ENCODE results near the gene ABCG1. TPM values are rescaled to one million over a fixed set of nuclear protein-coding genes. Genes with fewer than 3 reads are reported as not detected.

Gene ABCG1
- total RNA-seq, 1 experiment from 2014 or later: 6.0 TPM

- in situ Hi-C loops (cut with HindIII; ENCODE audit: low sequenced_read_pairs): no loop called here
- DNase-seq (ENCODE audit: low spot score): no peak
Measured at GRCh38 chr21:42190486-42190863, 28.5 kb upstream of the ABCG1 start.

DNA sequence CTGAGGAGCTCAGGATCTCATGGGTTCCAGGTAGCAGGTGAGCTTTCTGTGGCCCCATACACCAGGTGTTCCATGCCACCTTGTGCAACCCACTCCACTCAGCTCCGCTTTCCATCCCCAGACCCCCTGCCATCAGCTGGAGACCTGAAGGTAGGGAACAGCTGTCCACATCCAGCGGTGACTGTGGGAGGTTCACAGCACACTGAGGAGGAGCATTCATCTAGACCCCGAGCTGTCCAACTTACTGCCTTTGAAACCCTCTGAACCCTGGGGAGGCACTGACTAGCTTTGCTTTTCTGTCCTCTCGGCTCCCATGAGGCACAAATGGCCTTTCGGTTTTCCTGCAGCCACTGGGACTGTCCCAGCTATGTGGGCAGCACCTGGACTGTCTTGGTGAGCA lies 27.9 kb upstream of the ABCG1 start:
- in situ Hi-C loops (cut with HindIII; ENCODE audit: low sequenced_read_pairs): no loop called here
- DNase-seq (ENCODE audit: low spot score): no peak

DNA sequence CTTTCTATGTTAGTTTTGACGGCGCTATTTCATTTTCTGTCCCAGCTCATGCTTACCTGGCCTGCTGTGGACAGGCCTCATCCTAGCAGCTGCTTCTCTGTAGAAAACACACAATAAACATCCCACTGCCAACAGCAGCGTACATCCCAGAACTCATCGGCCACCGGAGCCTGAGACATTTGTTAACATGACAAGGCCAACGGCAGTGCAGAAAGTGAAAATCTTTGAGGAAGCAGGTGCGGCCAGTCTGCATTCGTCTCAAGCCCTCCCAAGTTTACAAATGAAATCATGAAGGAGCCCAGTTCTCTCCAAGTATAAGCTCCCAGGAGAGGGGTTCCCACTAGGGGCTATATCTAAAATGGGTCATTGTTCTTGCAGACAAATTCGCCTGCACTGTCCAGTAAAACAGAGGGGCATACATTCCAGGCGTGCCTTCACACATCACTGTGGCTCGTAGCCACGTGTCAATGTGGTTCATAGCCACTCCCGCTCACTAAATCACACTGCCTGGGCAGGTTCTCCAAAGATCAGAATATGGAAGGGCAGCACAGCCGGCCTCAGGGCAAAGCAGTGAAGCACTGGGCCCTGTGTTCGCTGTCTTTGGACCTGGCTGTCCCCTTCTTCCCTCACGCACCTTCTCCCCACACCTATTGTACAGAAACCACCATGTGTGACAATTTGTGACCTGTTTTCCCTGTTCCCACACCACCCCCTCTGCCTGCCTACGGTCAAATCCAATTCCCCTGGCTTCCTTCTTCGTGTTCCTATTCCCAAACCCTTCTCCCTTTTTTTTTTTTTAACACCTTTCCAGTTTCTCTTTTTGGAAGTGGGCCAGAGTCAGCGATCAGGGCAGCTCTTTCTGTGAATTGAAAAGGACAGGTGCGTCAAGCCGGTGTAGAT lies 27.0 kb upstream of the ABCG1 start:
- no peak for DNase-seq (ENCODE audit: low spot score)
- in situ Hi-C loops (cut with HindIII; ENCODE audit: low sequenced_read_pairs): no loop called here

DNA sequence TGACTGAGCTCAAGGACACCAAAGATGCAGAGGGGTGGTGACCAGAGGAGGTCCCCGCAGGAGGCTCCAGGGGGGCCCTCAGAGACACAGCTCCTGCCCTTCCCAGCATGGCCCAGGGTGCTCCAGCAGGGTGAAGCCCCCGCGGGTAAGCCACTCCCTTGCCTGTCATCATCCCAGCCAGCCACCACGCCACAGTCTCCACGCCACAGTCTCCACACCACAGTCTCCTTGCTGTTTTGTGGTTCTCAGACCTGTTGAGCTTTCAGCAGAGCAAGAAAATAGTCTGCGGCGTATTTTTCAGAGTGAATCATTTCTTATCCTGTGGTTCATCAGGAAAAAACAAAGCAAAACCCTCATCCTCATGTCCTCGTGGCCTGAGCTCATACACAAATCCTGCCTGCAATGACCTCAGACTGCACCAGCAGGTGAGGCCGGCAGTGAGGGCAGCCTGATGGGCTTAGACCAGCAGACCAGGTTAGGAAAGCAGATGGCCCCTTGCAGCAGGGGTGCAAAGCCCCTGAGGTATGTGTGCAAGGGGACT lies 25.7 kb upstream of the ABCG1 start:
- in situ Hi-C loops (cut with HindIII; ENCODE audit: low sequenced_read_pairs): no loop called here
- peak; percentile 3 for DNase-seq (ENCODE audit: low spot score)

DNA sequence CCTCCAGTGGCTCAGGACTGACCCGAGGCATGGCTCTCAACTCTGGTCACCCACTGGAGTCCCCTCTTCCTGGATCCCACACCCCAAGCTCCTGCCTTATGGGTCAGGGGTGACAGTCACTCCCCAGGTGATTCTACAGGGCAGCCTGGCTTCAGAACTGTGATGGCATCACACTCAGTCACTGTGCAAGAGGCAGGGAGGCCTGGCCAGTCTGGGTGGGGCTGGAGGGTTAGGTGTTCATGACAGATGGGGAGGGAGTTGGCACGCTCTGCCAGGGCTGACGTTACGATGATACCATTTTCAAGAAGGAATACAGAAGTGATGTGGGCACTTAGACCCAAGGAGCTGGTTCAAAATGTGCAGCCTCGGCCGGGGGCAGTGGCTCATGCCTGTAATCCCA lies 25.2 kb upstream of the ABCG1 start:
- peak; percentile 4 for DNase-seq (ENCODE audit: low spot score)
- in situ Hi-C loops (cut with HindIII; ENCODE audit: low sequenced_read_pairs): no loop called here

- in situ Hi-C loops (cut with HindIII; ENCODE audit: low sequenced_read_pairs): no loop called here
Measured at GRCh38 chr21:42194863-42195262, 24.1 kb upstream of the ABCG1 start.

DNA sequence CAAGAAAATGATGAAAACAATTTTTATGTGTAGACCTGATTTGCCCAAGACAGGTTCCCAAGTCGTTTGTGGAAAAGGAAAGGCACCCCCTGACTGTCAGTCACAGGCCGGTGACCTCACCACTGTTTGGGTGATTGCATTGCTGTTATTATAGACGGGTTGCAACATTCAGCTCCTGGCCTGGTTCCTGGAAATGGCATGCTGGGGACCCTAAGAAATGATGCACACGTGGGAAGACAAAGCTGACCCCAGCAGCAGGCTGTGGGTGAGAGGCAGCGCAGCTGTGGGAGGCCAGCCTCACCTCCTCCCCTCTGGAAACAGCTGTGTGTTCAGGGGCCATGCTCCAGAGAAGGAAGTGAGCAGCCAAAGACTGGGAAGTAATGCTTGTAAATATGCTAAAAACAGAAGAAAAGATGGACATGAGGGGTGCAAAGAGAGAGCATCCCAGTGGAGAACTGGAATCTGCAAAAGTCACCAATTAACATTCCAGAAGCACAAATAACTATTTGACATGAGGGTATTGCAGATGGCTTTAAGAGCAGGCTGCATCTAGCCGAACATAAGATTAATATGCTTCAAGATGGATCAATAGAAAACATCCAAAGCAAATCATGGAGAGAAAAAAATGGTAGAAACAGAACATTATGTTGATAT lies 23.4 kb upstream of the ABCG1 start:
- in situ Hi-C loops (cut with HindIII; ENCODE audit: low sequenced_read_pairs): no loop called here
- DNase-seq (ENCODE audit: low spot score): no peak

More at GRCh38 chr21:42194863-42195262, 24.1 kb upstream of the ABCG1 start:
- DNase-seq (ENCODE audit: low spot score): no peak

DNA sequence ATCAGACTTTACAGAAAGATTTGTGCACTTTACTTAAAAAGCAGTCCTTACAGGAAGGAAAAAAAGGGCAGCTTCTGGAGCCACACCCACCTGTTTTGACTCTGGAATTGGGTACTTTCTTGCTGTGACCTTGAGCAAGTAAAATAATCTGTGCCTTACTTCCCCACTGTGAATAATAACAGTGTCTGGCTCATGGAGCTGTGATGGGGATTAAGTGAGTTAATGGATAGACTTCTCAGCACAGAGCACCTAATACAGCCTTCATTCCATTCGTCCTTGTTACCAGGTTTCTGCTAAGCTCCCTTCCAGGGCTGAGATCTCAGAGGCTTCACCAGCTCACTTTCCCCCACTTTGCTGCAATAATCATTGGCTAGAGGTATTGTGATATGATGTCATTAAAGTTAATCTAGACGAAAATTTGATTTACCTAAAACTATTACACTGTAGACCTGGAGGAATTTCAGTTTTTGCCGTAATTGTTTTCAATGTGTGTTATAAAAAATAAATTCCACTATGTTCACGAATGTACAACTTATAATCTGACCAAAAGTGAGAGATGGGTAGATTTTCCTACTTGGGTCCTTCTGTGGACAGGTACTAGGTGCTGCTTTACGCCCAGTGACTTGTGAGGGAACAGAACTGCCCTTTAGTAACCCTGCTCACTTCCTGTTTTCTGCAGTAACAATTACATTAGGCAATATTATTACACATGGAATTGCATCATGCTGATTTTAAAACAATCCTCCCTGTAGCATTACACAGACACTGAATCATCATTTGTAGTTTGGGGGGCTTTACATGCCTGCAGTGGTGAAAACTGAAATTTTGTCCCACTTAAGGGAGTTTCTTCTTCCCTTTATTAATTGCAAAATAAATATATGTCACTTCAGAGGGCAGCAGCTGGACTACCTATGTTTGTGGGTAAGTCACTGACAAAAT lies 19.7 kb upstream of the ABCG1 start:
- DNase-seq (ENCODE audit: low spot score): no peak
- in situ Hi-C loops (cut with HindIII; ENCODE audit: low sequenced_read_pairs): no loop called here

DNA sequence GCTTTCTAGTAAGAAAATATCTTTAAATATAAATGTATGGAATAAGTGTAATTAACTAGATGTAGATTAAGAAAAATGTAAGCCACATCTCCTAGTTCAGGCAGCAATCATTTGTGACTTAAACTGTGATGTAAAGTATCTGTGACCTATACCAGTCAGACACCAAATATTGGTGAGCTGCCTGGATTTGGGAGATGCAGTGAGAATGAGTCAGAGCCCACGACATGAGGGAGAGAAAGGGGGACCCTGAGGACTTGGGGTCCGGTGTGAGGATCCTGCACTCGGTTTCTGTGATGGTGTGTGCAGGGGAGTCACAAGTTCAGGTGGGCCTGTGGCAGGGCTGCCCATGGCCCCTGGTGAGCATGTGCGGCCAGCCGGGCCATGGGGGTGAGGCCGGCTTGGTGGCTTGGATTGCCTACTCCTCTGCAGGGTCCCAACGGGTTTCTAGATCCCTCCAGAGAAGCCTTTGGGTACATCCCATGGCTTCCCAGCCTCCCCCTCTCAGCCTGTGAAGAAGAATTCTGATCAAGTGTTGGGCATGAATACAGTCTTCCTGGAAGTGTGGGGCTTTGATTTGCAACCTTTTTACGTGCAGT lies 19.0 kb upstream of the ABCG1 start:
- DNase-seq (ENCODE audit: low spot score): no peak
- in situ Hi-C loops (cut with HindIII; ENCODE audit: low sequenced_read_pairs): no loop called here

GRCh38 chr21:42200906-42201614 lies 17.9 kb upstream of the ABCG1 start:
- DNase-seq (ENCODE audit: low spot score): no peak
- in situ Hi-C loops (cut with HindIII; ENCODE audit: low sequenced_read_pairs): no loop called here

DNA sequence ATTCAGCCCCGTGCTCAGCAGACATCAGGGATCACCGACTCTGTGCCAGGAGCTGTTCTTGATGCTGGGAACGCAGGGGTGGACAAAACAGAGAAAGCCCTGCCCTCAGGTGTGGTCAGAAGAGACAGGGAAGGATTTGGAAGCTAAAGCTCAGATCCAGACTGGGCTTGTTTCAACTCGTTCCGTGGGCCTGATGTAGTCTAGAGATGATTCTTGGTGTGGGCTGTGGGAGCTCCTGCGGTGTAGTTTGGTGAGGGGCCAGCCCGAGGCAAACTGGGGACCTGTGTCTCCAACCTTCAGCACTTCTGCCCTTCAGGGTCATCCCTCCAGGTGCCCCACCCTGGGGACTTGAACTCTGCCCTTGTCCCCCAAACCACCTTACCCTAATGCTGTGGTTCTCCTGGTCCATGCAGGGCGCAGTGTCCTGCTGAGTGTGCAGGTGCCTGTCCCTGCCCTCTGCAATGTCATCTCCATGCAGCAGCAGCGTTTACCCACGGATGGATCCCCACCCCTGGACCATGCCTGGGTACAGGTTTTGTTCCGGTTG lies 17.3 kb upstream of the ABCG1 start:
- in situ Hi-C loops (cut with HindIII; ENCODE audit: low sequenced_read_pairs): no loop called here
- DNase-seq (ENCODE audit: low spot score): no peak

DNA sequence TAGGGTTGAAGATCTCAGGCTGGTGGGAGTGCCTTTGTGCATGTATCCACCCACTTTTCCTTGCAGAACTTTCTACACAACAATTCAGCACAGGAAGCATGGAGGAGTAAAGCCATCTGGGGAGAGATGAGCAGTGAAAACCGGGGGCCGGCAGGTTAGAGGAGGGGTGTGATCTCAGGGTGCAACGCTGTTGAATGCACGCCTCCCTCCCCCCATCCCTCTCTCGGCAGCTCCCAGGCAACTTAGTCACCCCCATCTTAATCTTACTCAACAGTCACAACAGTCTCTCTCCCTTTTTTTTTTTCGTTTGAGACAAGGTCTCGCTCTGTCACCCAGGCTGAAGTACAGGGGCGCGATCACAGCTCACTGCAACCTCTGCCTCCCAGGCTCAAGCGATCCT lies 16.6 kb upstream of the ABCG1 start:
- in situ Hi-C loops (cut with HindIII; ENCODE audit: low sequenced_read_pairs): no loop called here
- no peak for DNase-seq (ENCODE audit: low spot score)

- no peak for DNase-seq (ENCODE audit: low spot score)
- in situ Hi-C loops (cut with HindIII; ENCODE audit: low sequenced_read_pairs): no loop called here
Measured at GRCh38 chr21:42203321-42203720, 15.6 kb upstream of the ABCG1 start.

GRCh38 chr21:42203936-42204335 lies 15.0 kb upstream of the ABCG1 start:
- no peak for DNase-seq (ENCODE audit: low spot score)
- in situ Hi-C loops (cut with HindIII; ENCODE audit: low sequenced_read_pairs): no loop called here

- DNase-seq (ENCODE audit: low spot score): no peak
- in situ Hi-C loops (cut with HindIII; ENCODE audit: low sequenced_read_pairs): no loop called here
Measured at GRCh38 chr21:42207426-42207825, 11.5 kb upstream of the ABCG1 start.

DNA sequence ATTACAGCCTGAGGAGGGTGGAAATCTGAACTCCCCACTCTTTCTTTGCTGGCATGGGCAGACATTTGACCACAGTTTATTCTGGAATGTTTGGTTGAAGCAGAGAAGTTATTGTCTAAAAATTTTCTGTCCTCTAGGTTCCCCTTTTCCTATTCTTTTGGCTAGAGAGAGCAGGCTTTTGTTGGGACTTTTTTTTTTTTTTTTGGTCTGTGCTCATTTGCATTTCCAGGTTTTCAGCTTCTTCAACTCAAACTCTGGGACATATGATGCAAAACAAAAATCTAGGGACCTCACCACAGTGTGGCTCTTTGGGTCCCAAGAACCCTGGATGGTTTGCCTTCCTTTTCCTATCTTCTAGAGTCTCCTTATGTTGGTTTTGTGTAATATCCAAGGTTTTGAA lies 10.9 kb upstream of the ABCG1 start:
- no peak for DNase-seq (ENCODE audit: low spot score)
- in situ Hi-C loops (cut with HindIII; ENCODE audit: low sequenced_read_pairs): no loop called here

DNA sequence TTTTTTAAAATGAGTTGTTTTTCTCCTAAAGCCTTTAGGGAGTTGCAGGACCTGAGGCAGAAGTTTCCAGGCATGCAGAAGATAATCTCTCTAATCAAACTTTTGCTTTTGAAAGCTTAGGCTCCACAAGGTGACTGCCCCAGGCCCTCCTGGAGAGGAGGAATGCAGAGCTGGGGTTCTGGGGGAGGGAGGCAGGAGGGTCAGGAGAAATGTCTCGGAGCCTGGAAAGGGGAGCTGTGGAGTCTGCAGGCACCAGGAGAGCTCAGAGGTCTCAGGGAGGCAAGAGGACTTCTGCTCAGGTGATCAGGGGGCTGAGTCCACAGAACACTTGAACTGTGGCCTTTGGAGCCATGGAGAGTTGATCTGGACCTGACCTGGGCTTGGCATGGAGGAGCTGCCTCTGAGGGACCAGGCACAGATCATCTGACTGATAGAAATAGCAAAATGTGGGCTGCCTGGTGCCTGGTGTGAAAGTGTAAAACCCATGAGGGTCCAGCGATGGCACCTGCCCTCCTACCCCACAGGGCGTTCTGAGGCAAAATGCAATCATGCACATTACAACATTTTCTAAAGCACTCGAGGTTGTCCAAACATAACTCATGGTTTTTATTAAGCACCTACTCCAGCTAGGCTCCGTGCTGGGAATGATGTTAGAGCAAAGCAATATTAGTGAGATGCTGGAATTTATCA lies 10.0 kb upstream of the ABCG1 start:
- in situ Hi-C loops (cut with HindIII; ENCODE audit: low sequenced_read_pairs): no loop called here

More for the DNA sequence above, 10.0 kb upstream of the ABCG1 start:
- no peak for DNase-seq (ENCODE audit: low spot score)

All from G401 (cell line).